Pancreas (tissue), 10 donors: ENCODE data around the gene SPATA3. TPM values are rescaled to one million over a fixed set of nuclear protein-coding genes. Genes with fewer than 3 reads are reported as not detected.
A peak's percentile ranks its signal among the peaks of the same experiment; 100 is the strongest.

Source experiments
- ATAC-seq, 4 donors: fragments of 200-7000 bp; cut with Tn5 transposase; one replicate each; pipeline versions ENCODE4 v1.8.0 to v1.9.1; 2020; ENCODE audit warnings: mild to moderate bottlenecking in 4 of 4, moderate library complexity in 4 of 4
- DNase-seq, 6 donors: peaks; one replicate each; pipeline ENCODE4 v3.0.0-alpha.2; 2020
- FAIRE-seq: peaks from 2 replicates; lab custom pipeline; 2012; peaks lifted over from hg19 to GRCh38; lab: Jason Lieb, UNC
- H3K27ac ChIP-seq, 4 donors: fragments of 200-600 bp; sonication (generic); 1 replicate in 3 of 4; 2 replicates in 1 of 4; pipeline versions ENCODE4 v1.5.0 to v1.8.0; 2020
- H3K27me3 ChIP-seq, 4 donors: fragments of 200-600 bp; one replicate each; pipeline ENCODE4 v1.8.0; 2021
- H3K36me3 ChIP-seq, 3 donors: fragments of 200-600 bp; sonication (generic) in 1 of 3; one replicate each; pipeline versions ENCODE4 v1.5.0 to v1.8.0; 2020 to 2021
- H3K4me1 ChIP-seq, 3 donors: fragments of 200-600 bp; one replicate each; pipeline ENCODE4 v1.8.0; 2021
- H3K4me3 ChIP-seq, 4 donors: fragments of 200-600 bp; sonication (generic) in 2 of 4; one replicate each; pipeline versions ENCODE4 v1.5.0 to v1.8.0; 2020 to 2021
- H3K9me3 ChIP-seq, 4 donors: fragments of 200-600 bp; one replicate each; pipeline ENCODE4 v1.8.0; 2021
- CTCF ChIP-seq, 4 donors: fragments of 200-600 bp; sonication (generic) in 3 of 4; IDR thresholded peaks; one replicate each; pipeline versions ENCODE4 v1.5.0 to v1.8.0; 2021; ENCODE audit warnings: antibody characterized with exemption in 4 of 4
- WGBS, 2 donors: extraction: QIAGEN DNeasy Blood & Tissue Kit; methylation state at CpG; one replicate each; pipeline ENCODE4 v1.1.7; 2013; 5-methylcytosine and 5-hydroxymethylcytosine counted together
- intact Hi-C, 3 donors: fragments of 100-400 bp; cut with DNase I; formaldehyde crosslinking; loops; one replicate each; pipeline versions ENCODE4 v1.11.1 to v1.14.2; 2022
- polyA plus RNA-seq, 2 donors: library from polyadenylated mRNA; stranded (reverse); fragments of 200-250 nt; gene quantifications; one replicate each; pipeline ENCODE4 v1.2.3, GENCODE V29; 2013
- total RNA-seq, 6 donors: library from RNA; stranded (reverse); fragmentation: NEBNext Ultra II Directional in 4 of 6; extraction: Animal tissue kit (Norgen Biotek cat#: 25700) in 4 of 6; gene quantifications; one replicate each; pipeline versions ENCODE4 v1.2.1 to v1.2.4, GENCODE V29; 2021 to 2023
- donor health status: healthy with polysubstance abuse.
- donor health status: DM: no; HTN: no; CAD: no; lungs with moderate emphysema.
- donor health status: DM: no; HTN: no; CAD: no.
- donor health status: control.
- donor health status: control.
- donor health status: Bipolar disorder and iron deficiency.
- donor health status: DM: yes; HTN: yes; CAD: no.
- donor health status: DM: no; HTN: no; CAD: no.
- donor health status: DM: no; HTN: no; CAD: no.
- donor health status: DM: yes; HTN: yes; CAD: no.

SPATA3 gene
- total RNA-seq (not detected), polyA plus RNA-seq (not detected)

- Histone ChIP-seq H3K4me3 (no peak within 1 kb of the TSS), H3K27me3 (peaks cover 0 to under 1% (median 0%) of the 10 kb centered on the region in 4 donors), H3K27ac (no peak within 1 kb of the TSS), H3K36me3 (no peaks in the 10 kb centered on the region), H3K9me3 (no peaks in the 10 kb centered on the region), H3K4me1 (no peaks in the 10 kb centered on the region)
- FAIRE-seq (no peak), DNase-seq (no peak), ATAC-seq (no peak)
- no peak for TF ChIP-seq CTCF (IDR thresholded peaks at IDR 0.05)
- intact Hi-C loops: no loop called here
- WGBS, 2 donors: 89 to 97% methylated on average over 7 to 9 of the region's 9 CpGs
Observed at GRCh38 chr2:230995821-230996220, at the start of gene SPATA3. Gene SPATA3, plus strand, starts transcription at chr2:230996121. Its CDS starts 113 bp downstream, at chr2:230996234.

GRCh38 chr2:230946429-230947234 lies 49.3 kb upstream of the SPATA3 start:
- intact Hi-C loops: no loop called here
- no peak for DNase-seq
- no peak overlapping the region for H3K4me3 ChIP-seq
- H3K9me3 ChIP-seq: no peaks in the 10 kb centered on the region
- H3K27ac ChIP-seq: no peak overlapping the region
- FAIRE-seq: no peak
- WGBS, 2 donors: 66 to 72% methylated on average over 7 of the region's 7 CpGs
- no peaks in the 10 kb centered on the region for H3K27me3 ChIP-seq
- no peak for ATAC-seq
- H3K4me1 ChIP-seq: no peaks in the 10 kb centered on the region
- TF ChIP-seq CTCF (IDR thresholded peaks at IDR 0.05): no peak
- no peaks in the 10 kb centered on the region for H3K36me3 ChIP-seq

GRCh38 chr2:230947235-230947576 lies 48.7 kb upstream of the SPATA3 start:
- no peaks in the 10 kb centered on the region for H3K27me3 ChIP-seq
- no peak for ATAC-seq
- no peaks in the 10 kb centered on the region for H3K4me1 ChIP-seq
- H3K36me3 ChIP-seq: no peaks in the 10 kb centered on the region
- intact Hi-C loops: no loop called here
- 72% methylated on average over 3 of the region's 3 CpGs for WGBS, 2 donors
- no peak overlapping the region for H3K27ac ChIP-seq
- no peaks in the 10 kb centered on the region for H3K9me3 ChIP-seq
- no peak for TF ChIP-seq CTCF (IDR thresholded peaks at IDR 0.05)
- FAIRE-seq: no peak
- no peak overlapping the region for H3K4me3 ChIP-seq
- DNase-seq: no peak

GRCh38 chr2:230947908-230948365 lies 48.0 kb upstream of the SPATA3 start:
- Histone ChIP-seq H3K27ac (no peak overlapping the region), H3K4me1 (no peaks in the 10 kb centered on the region), H3K9me3 (no peaks in the 10 kb centered on the region), H3K4me3 (no peak overlapping the region), H3K36me3 (no peaks in the 10 kb centered on the region), H3K27me3 (no peaks in the 10 kb centered on the region)
- 79 to 83% methylated on average over 10 of the region's 10 CpGs for WGBS, 2 donors
- intact Hi-C loops: no loop called here
- DNase-seq: no peak
- no peak for FAIRE-seq
- peak in 1 of 4 donors; percentile 51 for ATAC-seq
- no peak for TF ChIP-seq CTCF (IDR thresholded peaks at IDR 0.05)
